AG04450 (cell line): ENCODE results near the gene PROZ. TPM values are rescaled to one million over a fixed set of nuclear protein-coding genes. Genes with fewer than 3 reads are reported as not detected.

ENCODE experiments used
- CTCF ChIA-PET: fragments of 300-600, 350-600 bp; formaldehyde crosslinking; extraction: SDS; loops from one replicate; lab custom pipeline; 2022; ENCODE audit warnings: antibody characterized with exemption, inconsistent platforms; lab: Charles Lee
- POLR2A ChIA-PET: fragments of 350-600 bp; formaldehyde crosslinking; extraction: SDS; loops from one replicate; lab custom pipeline; 2021; ENCODE audit warnings: antibody characterized with exemption, inconsistent platforms; lab: Yijun Ruan, JAX
- DNase-seq: peaks from one replicate; pipeline ENCODE4 v3.0.0-alpha.2; 2011; ENCODE audit warnings: low read depth, low spot score
- H3K27ac ChIP-seq: one replicate; pipeline ENCODE4 v1.5.1; 2012; ENCODE audit warnings: low read depth, low read length, control low read depth
- H3K27me3 ChIP-seq: one replicate; pipeline ENCODE4 v1.6.0; 2012; ENCODE audit warnings: low read length; ENCODE audit not compliant: control insufficient read depth, insufficient read depth
- H3K4me3 ChIP-seq: 2 replicates; pipeline ENCODE4 v1.5.1; 2011; ENCODE audit warnings: mild to moderate bottlenecking, low read depth, low read length, control low read depth
- H3K9me3 ChIP-seq: 2 replicates; pipeline ENCODE4 v1.5.1; 2012; ENCODE audit warnings: low read length; ENCODE audit not compliant: control insufficient read depth, insufficient read depth
- polyA plus RNA-seq: library from polyadenylated mRNA; depleted of rRNA; stranded (reverse); fragments of >200 nt; gene quantifications from 2 replicates; pipeline ENCODE4 v1.2.3, GENCODE V29; 2011
- TF ChIP-seq, protein P1 (sequence below): IDR thresholded peaks from 2 replicates; pipeline ENCODE4 v1.5.1; 2011; ENCODE audit warnings: low read depth, low read length, control low read depth, inconsistent platforms

The PROZ gene
- polyA plus RNA-seq, 1 experiment: not detected

DNA sequence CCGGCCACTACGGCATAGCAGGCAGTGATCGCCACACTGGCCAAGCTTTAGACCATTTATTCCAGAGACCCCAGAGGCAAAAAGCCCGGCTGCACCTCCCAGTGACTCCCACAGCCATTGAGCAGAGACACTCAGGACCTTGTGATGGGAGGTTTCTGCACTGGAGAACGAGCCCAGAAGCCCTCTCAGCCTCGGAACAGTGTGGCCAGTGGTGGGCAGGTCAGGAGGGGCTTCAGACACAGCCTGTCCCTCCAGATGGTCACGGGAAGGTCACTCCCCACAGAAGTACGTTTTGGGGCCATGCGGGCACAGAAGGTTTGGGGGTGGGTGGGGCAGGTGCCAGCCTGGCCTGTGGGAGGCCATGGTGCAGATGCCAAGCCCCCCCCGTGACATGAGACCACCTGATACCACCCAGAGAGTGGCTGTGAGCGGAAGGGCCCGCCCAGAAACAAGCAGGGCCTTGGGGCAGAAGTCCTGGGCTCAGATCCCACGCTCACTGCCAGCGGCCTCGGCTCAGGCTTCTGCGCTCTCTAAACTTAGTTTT is 36.4 kb upstream of the PROZ start:
- no peak overlapping the region for H3K27ac ChIP-seq
- TF ChIP-seq, protein P1, sequence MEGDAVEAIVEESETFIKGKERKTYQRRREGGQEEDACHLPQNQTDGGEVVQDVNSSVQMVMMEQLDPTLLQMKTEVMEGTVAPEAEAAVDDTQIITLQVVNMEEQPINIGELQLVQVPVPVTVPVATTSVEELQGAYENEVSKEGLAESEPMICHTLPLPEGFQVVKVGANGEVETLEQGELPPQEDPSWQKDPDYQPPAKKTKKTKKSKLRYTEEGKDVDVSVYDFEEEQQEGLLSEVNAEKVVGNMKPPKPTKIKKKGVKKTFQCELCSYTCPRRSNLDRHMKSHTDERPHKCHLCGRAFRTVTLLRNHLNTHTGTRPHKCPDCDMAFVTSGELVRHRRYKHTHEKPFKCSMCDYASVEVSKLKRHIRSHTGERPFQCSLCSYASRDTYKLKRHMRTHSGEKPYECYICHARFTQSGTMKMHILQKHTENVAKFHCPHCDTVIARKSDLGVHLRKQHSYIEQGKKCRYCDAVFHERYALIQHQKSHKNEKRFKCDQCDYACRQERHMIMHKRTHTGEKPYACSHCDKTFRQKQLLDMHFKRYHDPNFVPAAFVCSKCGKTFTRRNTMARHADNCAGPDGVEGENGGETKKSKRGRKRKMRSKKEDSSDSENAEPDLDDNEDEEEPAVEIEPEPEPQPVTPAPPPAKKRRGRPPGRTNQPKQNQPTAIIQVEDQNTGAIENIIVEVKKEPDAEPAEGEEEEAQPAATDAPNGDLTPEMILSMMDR: no peak
- no peak overlapping the region for H3K4me3 ChIP-seq
- H3K27me3 ChIP-seq: peaks cover 7% of the 10 kb centered on the region
- CTCF ChIA-PET: interaction anchor here (0.9 kb wide), 1 partner anchor 10 kb away, joined by 3 read pairs; no protein-coding TSS in a partner anchor
- POLR2A ChIA-PET: interaction anchor here (1.0 kb wide), 1 partner anchor 87 kb away, joined by 4 read pairs; the partner anchor contains the start of genes CUL4A and PCID2
- no peak for DNase-seq
- H3K9me3 ChIP-seq: no peaks in the 10 kb centered on the region

- Histone ChIP-seq H3K4me3 (peak within 1 kb of the TSS; percentile 60), H3K27ac (no peak within 1 kb of the TSS), H3K27me3 (peaks cover 8% of the 10 kb centered on the region), H3K9me3 (no peaks in the 10 kb centered on the region)
- ChIA-PET CTCF (interaction anchor here (0.9 kb wide), 1 partner anchor 10 kb away, joined by 3 read pairs; no protein-coding TSS in a partner anchor), POLR2A (interaction anchor here (1.0 kb wide), 1 partner anchor 86 kb away, joined by 4 read pairs; the partner anchor contains the start of genes CUL4A and PCID2)
- TF ChIP-seq, protein P1: no peak
- peak; percentile 39 for DNase-seq
Measured at GRCh38 chr13:113122550-113123225, 35.8 kb upstream of the PROZ start, which contains the start of gene F10. TSS of gene F10 (plus strand) at chr13:113122799. CDS start at chr13:113122856, 57 bp downstream.

DNA sequence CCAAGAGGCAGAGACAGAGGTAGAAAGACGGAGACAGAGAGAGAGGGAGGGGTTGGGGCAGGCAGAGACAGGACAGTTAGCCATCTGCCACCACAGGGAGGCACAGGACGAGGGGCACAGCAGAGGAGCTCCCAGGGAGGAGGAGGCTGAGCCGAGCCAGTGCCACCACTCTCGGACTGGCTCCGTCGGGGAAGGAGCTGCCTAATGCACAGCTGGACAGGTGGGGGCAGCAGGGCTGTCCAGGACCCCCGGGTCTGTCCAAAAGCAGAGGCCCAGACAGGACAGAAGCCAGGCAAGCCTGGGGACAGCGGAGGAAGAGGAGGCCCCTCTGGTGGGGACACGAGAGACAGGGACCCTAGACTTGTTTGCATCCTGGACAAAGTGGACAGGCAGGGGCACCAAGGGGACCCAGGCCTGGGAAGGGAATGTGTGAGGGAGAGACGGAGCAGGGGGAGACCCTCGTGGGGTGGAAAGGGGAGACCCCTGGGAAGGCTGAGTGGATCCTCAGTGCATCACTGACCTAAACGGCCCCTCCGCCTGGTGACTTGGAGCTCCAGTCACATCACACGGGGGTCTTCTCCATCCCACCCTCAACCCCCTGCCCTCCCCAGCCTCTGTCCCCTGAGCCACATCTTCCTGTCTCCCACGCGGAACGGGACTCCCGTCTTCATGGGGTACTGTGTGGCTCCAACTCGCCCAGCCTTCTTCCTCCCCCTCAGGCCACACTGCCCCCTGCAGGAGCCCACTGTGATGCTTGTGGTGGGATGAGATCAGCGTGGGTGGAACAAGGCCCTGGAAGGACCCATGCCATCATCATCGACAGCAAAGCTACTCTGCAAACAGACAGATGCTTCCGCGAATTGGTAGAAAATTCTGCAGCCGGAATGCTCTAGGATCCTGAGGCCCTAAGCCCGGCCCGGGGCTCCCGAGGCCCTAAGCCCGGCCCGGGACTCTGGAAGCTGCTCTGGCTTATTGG is 34.9 kb upstream of the PROZ start:
- ChIA-PET CTCF (no interaction called here), POLR2A (no interaction called here)
- no peak for DNase-seq

GRCh38 chr13:113124211-113124970 is 34.1 kb upstream of the PROZ start:
- TF ChIP-seq, protein P1: no peak
- POLR2A ChIA-PET: no interaction called here

More for the DNA sequence above, 34.9 kb upstream of the PROZ start:
- Histone ChIP-seq H3K9me3 (no peaks in the 10 kb centered on the region), H3K27ac (no peak overlapping the region), H3K4me3 (peak overlapping the region; percentile 60), H3K27me3 (peaks cover 11% of the 10 kb centered on the region)
- TF ChIP-seq, protein P1: peak; percentile 30

More at GRCh38 chr13:113124211-113124970, 34.1 kb upstream of the PROZ start:
- Histone ChIP-seq H3K27ac (no peak overlapping the region), H3K27me3 (peaks cover 11% of the 10 kb centered on the region), H3K4me3 (no peak overlapping the region), H3K9me3 (peaks cover 2% of the 10 kb centered on the region; the same call in 1 of the 2 replicates)
- CTCF ChIA-PET: no interaction called here
- DNase-seq: no peak
